Hepatic stellate cell (primary cell): ENCODE measurements around the gene ZIC1.

Experiments
- DNase-seq: peaks from one replicate; pipeline ENCODE4 v3.0.0; 2011; ENCODE audit warnings: low spot score

ZIC1 gene

GRCh38 chr3:147410116-147410525, 956 bp downstream of the ZIC1 start:
- no peak for DNase-seq

GRCh38 chr3:147410526-147411237, 1.5 kb downstream of the ZIC1 start:
- DNase-seq, result no peak

GRCh38 chr3:147411238-147411814, 2.2 kb downstream of the ZIC1 start:
- DNase-seq, result no peak

GRCh38 chr3:147411815-147412241, 2.7 kb downstream of the ZIC1 start:
- peak; percentile 2 for DNase-seq

GRCh38 chr3:147412261-147412916, 3.2 kb downstream of the ZIC1 start:
- DNase-seq, result peak; percentile 4

GRCh38 chr3:147412917-147413685, 3.9 kb downstream of the ZIC1 start:
- no peak for DNase-seq

GRCh38 chr3:147413686-147414389, 4.7 kb downstream of the ZIC1 start:
- no peak for DNase-seq

GRCh38 chr3:147414390-147415138, 5.4 kb downstream of the ZIC1 start:
- no peak for DNase-seq

- DNase-seq, result no peak
Observed at GRCh38 chr3:147415286-147415685, 6.1 kb downstream of the ZIC1 start.

- no peak for DNase-seq
Observed at GRCh38 chr3:147415874-147416273, 6.7 kb downstream of the ZIC1 start.

- no peak for DNase-seq
Observed at GRCh38 chr3:147416931-147417330, 7.8 kb downstream of the ZIC1 start.

- no peak for DNase-seq
Observed at GRCh38 chr3:147417551-147418295, 8.6 kb downstream of the ZIC1 start.

GRCh38 chr3:147418371-147418781, 9.2 kb downstream of the ZIC1 start:
- DNase-seq, result no peak

- DNase-seq, result no peak
Observed at GRCh38 chr3:147418808-147419701, 9.9 kb downstream of the ZIC1 start.

GRCh38 chr3:147419781-147420224, 10.6 kb downstream of the ZIC1 start:
- DNase-seq, result no peak

- no peak for DNase-seq
Observed at GRCh38 chr3:147420353-147421183, 11.4 kb downstream of the ZIC1 start.

- DNase-seq, result no peak
Observed at GRCh38 chr3:147421184-147421912, 12.2 kb downstream of the ZIC1 start.

GRCh38 chr3:147422196-147422595, 13.0 kb downstream of the ZIC1 start:
- DNase-seq, result no peak
